Activated CD4-positive, alpha-beta T cell treated with anti-CD3 and anti-CD28 coated beads for 36 hours (primary cell): ENCODE data around the gene EPB41. TPM values are rescaled to one million over a fixed set of nuclear protein-coding genes. Genes with fewer than 3 reads are reported as not detected.

Experiments
- ATAC-seq: fragments of 200-7000 bp; cut with Tn5 transposase; one replicate; pipeline ENCODE4 v1.10.0; 2021; ENCODE audit warnings: mild to moderate bottlenecking, moderate library complexity
- CTCF ChIA-PET: fragments of 350-600 bp; sonication (Branson Sonifier 250); formaldehyde crosslinking; loops from one replicate; lab custom pipeline; 2021; ENCODE audit warnings: antibody characterized with exemption; lab: Charles Lee
- POLR2A ChIA-PET: fragments of 350-600 bp; sonication (Branson Sonifier 250); formaldehyde crosslinking; loops from one replicate; lab custom pipeline; 2021; ENCODE audit warnings: antibody characterized with exemption, inconsistent platforms; lab: Charles Lee
- DNase-seq: peaks from one replicate; pipeline ENCODE4 v3.0.0-alpha.2; 2020
- H3K27ac Mint-ChIP-seq: one replicate; pipeline ENCODE4 v1.8.0; 2021; ENCODE audit warnings: mixed read lengths
- H3K27me3 Mint-ChIP-seq: one replicate; pipeline ENCODE4 v1.8.0; 2021; ENCODE audit warnings: mixed read lengths
- H3K36me3 Mint-ChIP-seq: one replicate; pipeline ENCODE4 v1.8.0; 2021; ENCODE audit warnings: low read depth, mixed read lengths
- H3K4me1 Mint-ChIP-seq: one replicate; pipeline ENCODE4 v1.8.0; 2021; ENCODE audit warnings: mixed read lengths
- H3K4me3 Mint-ChIP-seq: one replicate; pipeline ENCODE4 v1.8.0; 2021; ENCODE audit warnings: mild to moderate bottlenecking, moderate library complexity, mixed read lengths
- H3K9me3 Mint-ChIP-seq: one replicate; pipeline ENCODE4 v1.8.0; 2021; ENCODE audit warnings: low read depth, mixed read lengths
- intact Hi-C, 2 experiments: fragments of 100-400 bp; cut with DNase I in 1 of 2; cut with micrococcal nuclease in 1 of 2; formaldehyde crosslinking; loops; one replicate each; pipeline versions ENCODE4 v1.14.2 to v1.15.1; 2022 to 2024; cut with DNase I, micrococcal nuclease
- total RNA-seq, 2 experiments: library from RNA; stranded (reverse); gene quantifications; one replicate each; pipeline ENCODE4 v1.2.3, GENCODE V29; 2021

The EPB41 gene
- total RNA-seq, 2 experiments from 2014 or later = 75.5 to 130 TPM

- ATAC-seq (no peak), DNase-seq (no peak)
- POLR2A ChIA-PET = interaction anchor here (0.6 kb wide), 1 partner anchor 181 kb away, joined by 3 read pairs; no protein-coding TSS in a partner anchor
- Mint-ChIP-seq H3K4me3 (no peak overlapping the region), H3K36me3 (peaks cover 2% of the 10 kb centered on the region), H3K27ac (no peak overlapping the region), H3K4me1 (peaks cover 32% of the 10 kb centered on the region), H3K27me3 (no peaks in the 10 kb centered on the region), H3K9me3 (no peaks in the 10 kb centered on the region)
- intact Hi-C loops = no loop called here
- CTCF ChIA-PET = interaction anchor here (0.7 to 6.1 kb wide), 5 partner anchors 13 to 143 kb away, joined by 3 to 51 read pairs (median 3); partner anchors contain the start of gene EPB41
Observed at GRCh38 chr1:28890435-28890834, 23.9 kb upstream of the EPB41 start.

GRCh38 chr1:28890836-28891235 lies 23.5 kb upstream of the EPB41 start:
- Mint-ChIP-seq H3K4me3 (no peak overlapping the region), H3K27ac (no peak overlapping the region), H3K4me1 (peaks cover 28% of the 10 kb centered on the region), H3K36me3 (peaks cover 2% of the 10 kb centered on the region), H3K9me3 (no peaks in the 10 kb centered on the region), H3K27me3 (no peaks in the 10 kb centered on the region)
- intact Hi-C loops = no loop called here
- CTCF ChIA-PET = interaction anchor here (0.7 to 6.1 kb wide), 6 partner anchors 9 to 143 kb away, joined by 3 to 51 read pairs (median 3); partner anchors contain the start of gene EPB41
- ATAC-seq = no peak
- POLR2A ChIA-PET = interaction anchor here (0.6 kb wide), 1 partner anchor 181 kb away, joined by 3 read pairs; no protein-coding TSS in a partner anchor
- no peak for DNase-seq

- peaks cover 2% of the 10 kb centered on the region for H3K36me3 Mint-ChIP-seq
- ATAC-seq (no peak), DNase-seq (no peak)
- no peak overlapping the region for H3K27ac Mint-ChIP-seq
- H3K27me3 Mint-ChIP-seq = no peaks in the 10 kb centered on the region
- ChIA-PET POLR2A (interaction anchor here (0.6 kb wide), 1 partner anchor 180 kb away, joined by 3 read pairs; no protein-coding TSS in a partner anchor), CTCF (interaction anchor here (0.7 to 6.1 kb wide), 6 partner anchors 9 to 142 kb away, joined by 3 to 51 read pairs (median 3); partner anchors contain the start of gene EPB41)
- intact Hi-C loops = no loop called here
- peaks cover 25% of the 10 kb centered on the region for H3K4me1 Mint-ChIP-seq
- H3K4me3 Mint-ChIP-seq = no peak overlapping the region
- no peaks in the 10 kb centered on the region for H3K9me3 Mint-ChIP-seq
Observed at GRCh38 chr1:28891256-28891655, 23.1 kb upstream of the EPB41 start.

- Mint-ChIP-seq H3K36me3 (peaks cover 2% of the 10 kb centered on the region), H3K27me3 (no peaks in the 10 kb centered on the region), H3K4me3 (no peak overlapping the region), H3K27ac (no peak overlapping the region), H3K9me3 (no peaks in the 10 kb centered on the region), H3K4me1 (peaks cover 21% of the 10 kb centered on the region)
- DNase-seq = peak; percentile 52
- ATAC-seq = peak; percentile 44
- ChIA-PET POLR2A (interaction anchor here (0.6 to 1.3 kb wide), 3 partner anchors 8 to 42 kb away, joined by 3 to 5 read pairs (median 3); no protein-coding TSS in a partner anchor), CTCF (interaction anchor here (0.5 to 6.1 kb wide), 6 partner anchors 8 to 288 kb away, joined by 3 to 51 read pairs (median 3); partner anchors contain the start of gene SRSF4)
- intact Hi-C loops = no loop called here
Observed at GRCh38 chr1:28893403-28894102, 20.8 kb upstream of the EPB41 start.

GRCh38 chr1:28894785-28895184 lies 19.6 kb upstream of the EPB41 start:
- DNase-seq (no peak), ATAC-seq (no peak)
- POLR2A ChIA-PET = no interaction called here
- intact Hi-C loops = no loop called here
- H3K9me3 Mint-ChIP-seq = no peaks in the 10 kb centered on the region
- H3K4me3 Mint-ChIP-seq = no peak overlapping the region
- no peak overlapping the region for H3K27ac Mint-ChIP-seq
- H3K27me3 Mint-ChIP-seq = no peaks in the 10 kb centered on the region
- CTCF ChIA-PET = interaction anchor here (1.2 to 6.1 kb wide), 2 partner anchors 18 to 139 kb away, joined by 4 to 51 read pairs; no protein-coding TSS in a partner anchor
- peaks cover 2% of the 10 kb centered on the region for H3K36me3 Mint-ChIP-seq
- peaks cover 20% of the 10 kb centered on the region for H3K4me1 Mint-ChIP-seq

- peaks cover 20% of the 10 kb centered on the region for H3K4me1 Mint-ChIP-seq
- no peaks in the 10 kb centered on the region for H3K27me3 Mint-ChIP-seq
- ATAC-seq (no peak), DNase-seq (no peak)
- ChIA-PET CTCF (interaction anchor here (0.7 to 6.1 kb wide), 3 partner anchors 18 to 307 kb away, joined by 3 to 51 read pairs (median 4); no protein-coding TSS in a partner anchor), POLR2A (interaction anchor here (0.6 kb wide), 1 partner anchor 132 kb away, joined by 5 read pairs; no protein-coding TSS in a partner anchor)
- no peaks in the 10 kb centered on the region for H3K9me3 Mint-ChIP-seq
- H3K27ac Mint-ChIP-seq = no peak overlapping the region
- H3K36me3 Mint-ChIP-seq = peaks cover 2% of the 10 kb centered on the region
- intact Hi-C loops = no loop called here
- H3K4me3 Mint-ChIP-seq = no peak overlapping the region
Observed at GRCh38 chr1:28895896-28896608, 18.3 kb upstream of the EPB41 start.

GRCh38 chr1:28896609-28896986 lies 17.8 kb upstream of the EPB41 start:
- Mint-ChIP-seq H3K27ac (no peak overlapping the region), H3K4me1 (peaks cover 20% of the 10 kb centered on the region), H3K36me3 (peaks cover 2% of the 10 kb centered on the region), H3K27me3 (no peaks in the 10 kb centered on the region), H3K4me3 (no peak overlapping the region), H3K9me3 (no peaks in the 10 kb centered on the region)
- CTCF ChIA-PET = interaction anchor here (0.7 to 1.2 kb wide), 2 partner anchors 17 to 306 kb away, joined by 3 to 4 read pairs; no protein-coding TSS in a partner anchor
- POLR2A ChIA-PET = no interaction called here
- intact Hi-C loops = no loop called here
- no peak for DNase-seq
- no peak for ATAC-seq

- H3K4me3 Mint-ChIP-seq = no peak overlapping the region
- peaks cover 2% of the 10 kb centered on the region for H3K36me3 Mint-ChIP-seq
- ChIA-PET POLR2A (no interaction called here), CTCF (interaction anchor here (1.3 kb wide), 1 partner anchor 21 kb away, joined by 7 read pairs; no protein-coding TSS in a partner anchor)
- ATAC-seq (no peak), DNase-seq (no peak)
- H3K9me3 Mint-ChIP-seq = no peaks in the 10 kb centered on the region
- H3K4me1 Mint-ChIP-seq = peaks cover 20% of the 10 kb centered on the region
- no peak overlapping the region for H3K27ac Mint-ChIP-seq
- intact Hi-C loops = no loop called here
- no peaks in the 10 kb centered on the region for H3K27me3 Mint-ChIP-seq
Observed at GRCh38 chr1:28897789-28898188, 16.6 kb upstream of the EPB41 start.

GRCh38 chr1:28898405-28898881 lies 15.9 kb upstream of the EPB41 start:
- Mint-ChIP-seq H3K27ac (no peak overlapping the region), H3K27me3 (no peaks in the 10 kb centered on the region), H3K36me3 (peaks cover 2% of the 10 kb centered on the region), H3K9me3 (no peaks in the 10 kb centered on the region), H3K4me3 (no peak overlapping the region), H3K4me1 (peaks cover 18% of the 10 kb centered on the region)
- no peak for ATAC-seq
- POLR2A ChIA-PET = no interaction called here
- intact Hi-C loops = no loop called here
- CTCF ChIA-PET = interaction anchor here (0.8 to 1.3 kb wide), 4 partner anchors 10 to 21 kb away, joined by 3 to 7 read pairs (median 4); no protein-coding TSS in a partner anchor
- no peak for DNase-seq

- H3K4me3 Mint-ChIP-seq = no peak overlapping the region
- no peak overlapping the region for H3K27ac Mint-ChIP-seq
- ATAC-seq = no peak
- no peaks in the 10 kb centered on the region for H3K27me3 Mint-ChIP-seq
- peaks cover 2% of the 10 kb centered on the region for H3K9me3 Mint-ChIP-seq
- peaks cover 17% of the 10 kb centered on the region for H3K4me1 Mint-ChIP-seq
- no peak for DNase-seq
- H3K36me3 Mint-ChIP-seq = peaks cover 2% of the 10 kb centered on the region
- POLR2A ChIA-PET = no interaction called here
- CTCF ChIA-PET = interaction anchor here (0.8 to 1.5 kb wide), 5 partner anchors 10 to 133 kb away, joined by 3 to 5 read pairs (median 4); no protein-coding TSS in a partner anchor
- intact Hi-C loops = no loop called here
Observed at GRCh38 chr1:28899267-28899666, 15.1 kb upstream of the EPB41 start.

GRCh38 chr1:28900562-28900961 lies 13.8 kb upstream of the EPB41 start:
- ChIA-PET POLR2A (interaction anchor here (0.6 kb wide), 1 partner anchor 41 kb away, joined by 4 read pairs; no protein-coding TSS in a partner anchor), CTCF (interaction anchor here (0.5 to 1.5 kb wide), 4 partner anchors 23 to 134 kb away, joined by 3 to 4 read pairs (median 3); no protein-coding TSS in a partner anchor)
- Mint-ChIP-seq H3K27ac (no peak overlapping the region), H3K27me3 (no peaks in the 10 kb centered on the region), H3K4me3 (no peak overlapping the region), H3K4me1 (peaks cover 17% of the 10 kb centered on the region), H3K9me3 (peaks cover 4% of the 10 kb centered on the region), H3K36me3 (peaks cover 2% of the 10 kb centered on the region)
- no peak for ATAC-seq
- no peak for DNase-seq
- intact Hi-C loops = no loop called here
